Gastroesophageal sphincter (tissue), 4 donors: ENCODE measurements around the gene GRIK3. TPM values are rescaled to one million over a fixed set of nuclear protein-coding genes. Genes with fewer than 3 reads are reported as not detected.

Experiments used
- ATAC-seq: fragments of 150-250 bp; one replicate; pipeline ENCODE4 v1.9.1; 2016; ENCODE audit warnings: mild to moderate bottlenecking, moderate library complexity
- H3K27ac ChIP-seq, 4 donors: fragments of 200-600 bp; sonication (generic) in 3 of 4; 1 replicate in 3 of 4; 2 replicates in 1 of 4; pipeline ENCODE4 v1.5.1; 2016 to 2019
- H3K27me3 ChIP-seq: fragments of 200-600 bp; sonication (generic); one replicate; pipeline ENCODE4 v1.5.1; 2019
- H3K36me3 ChIP-seq, 2 donors: fragments of 200-600 bp; sonication (generic); one replicate each; pipeline ENCODE4 v1.5.1; 2019; ENCODE audit warnings: control low read depth in 1 of 2
- H3K4me1 ChIP-seq, 3 donors: fragments of 200-600 bp; sonication (generic); 1 replicate in 2 of 3; 2 replicates in 1 of 3; pipeline ENCODE4 v1.5.1; 2016 to 2019; ENCODE audit warnings: control low read depth in 2 of 3
- H3K4me3 ChIP-seq, 2 donors: fragments of 200-600 bp; sonication (generic); one replicate each; pipeline ENCODE4 v1.5.1; 2019; ENCODE audit warnings: mild to moderate bottlenecking in 1 of 2, moderate library complexity in 1 of 2
- H3K9me3 ChIP-seq, 3 donors: fragments of 200-600 bp; sonication (generic); one replicate each; pipeline ENCODE4 v1.5.1; 2017 to 2019; ENCODE audit warnings: control low read depth in 2 of 3
- EP300 ChIP-seq: sonication (generic); formaldehyde crosslinking; IDR thresholded peaks from one replicate; pipeline ENCODE4 v1.6.1; 2017; ENCODE audit warnings: antibody characterized with exemption, mild to moderate bottlenecking
- POLR2A ChIP-seq, 2 donors: fragments of 450-650 bp; IDR thresholded peaks; one replicate each; pipeline ENCODE4 v1.6.1; 2017; ENCODE audit warnings: antibody characterized with exemption in 2 of 2, mild to moderate bottlenecking in 2 of 2, moderate library complexity in 1 of 2
- POLR2AphosphoS5 ChIP-seq: sonication (generic); formaldehyde crosslinking; IDR thresholded peaks from one replicate; pipeline ENCODE4 v1.6.1; 2017; ENCODE audit warnings: antibody characterized with exemption
- WGBS, 2 donors: methylation state at CpG; one replicate each; pipeline ENCODE4 v1.1.5; 2018; ENCODE audit warnings: low coverage in 1 of 2; 5-methylcytosine and 5-hydroxymethylcytosine counted together
- total RNA-seq, 4 donors: library from RNA; depleted of rRNA; stranded (reverse); fragments of >200 nt; gene quantifications; one replicate each; pipeline ENCODE4 v1.1.0, GENCODE V29; 2016
- TF ChIP-seq, protein P1 (sequence below), 4 experiments: fragments of 200-600 bp in 2 of 4; fragments of 450-650 bp in 2 of 4; sonication (generic) in 1 of 4; IDR thresholded peaks; one replicate each; pipeline ENCODE4 v1.5.1; 2017 to 2019; ENCODE audit warnings: antibody characterized with exemption in 4 of 4, mild to moderate bottlenecking in 2 of 4, moderate library complexity in 2 of 4

The GRIK3 gene
- total RNA-seq, 4 donors from 2014 or later, result 3.1 to 7.8 (median 5.0) TPM

DNA sequence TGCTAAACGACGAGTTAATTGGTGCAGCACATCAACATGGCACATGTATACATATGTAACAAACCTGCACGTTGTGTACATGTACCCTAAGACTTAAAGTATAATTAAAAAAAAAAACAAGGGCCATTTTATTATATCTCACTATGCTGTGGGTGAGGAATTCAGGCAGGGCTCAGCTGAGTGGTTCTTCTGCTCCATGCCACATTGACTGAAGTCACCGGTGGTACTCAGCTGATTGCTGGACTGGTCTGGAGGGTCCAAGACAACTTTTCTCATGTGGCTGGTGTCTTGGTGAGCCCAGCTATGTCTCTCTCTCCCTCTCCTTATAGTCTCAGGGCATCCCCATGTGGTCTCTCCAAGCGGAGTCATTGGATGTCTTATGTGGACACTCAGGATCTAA lies 275.0 kb downstream of the GRIK3 start:
- TF ChIP-seq EP300, result no peak
- no peak for TF ChIP-seq POLR2A (IDR thresholded peaks at IDR 0.05)
- ATAC-seq, result no peak
- Histone ChIP-seq H3K36me3 (no peaks in the 10 kb centered on the region), H3K9me3 (peaks cover 0 to 20% (median 0%) of the 10 kb centered on the region in 3 donors), H3K4me1 (no peaks in the 10 kb centered on the region), H3K27me3 (peaks cover 40% of the 10 kb centered on the region), H3K4me3 (no peak overlapping the region), H3K27ac (no peak overlapping the region)
- WGBS, 2 donors, result 91 to 94% methylated on average over 2 to 4 of the region's 5 CpGs

DNA sequence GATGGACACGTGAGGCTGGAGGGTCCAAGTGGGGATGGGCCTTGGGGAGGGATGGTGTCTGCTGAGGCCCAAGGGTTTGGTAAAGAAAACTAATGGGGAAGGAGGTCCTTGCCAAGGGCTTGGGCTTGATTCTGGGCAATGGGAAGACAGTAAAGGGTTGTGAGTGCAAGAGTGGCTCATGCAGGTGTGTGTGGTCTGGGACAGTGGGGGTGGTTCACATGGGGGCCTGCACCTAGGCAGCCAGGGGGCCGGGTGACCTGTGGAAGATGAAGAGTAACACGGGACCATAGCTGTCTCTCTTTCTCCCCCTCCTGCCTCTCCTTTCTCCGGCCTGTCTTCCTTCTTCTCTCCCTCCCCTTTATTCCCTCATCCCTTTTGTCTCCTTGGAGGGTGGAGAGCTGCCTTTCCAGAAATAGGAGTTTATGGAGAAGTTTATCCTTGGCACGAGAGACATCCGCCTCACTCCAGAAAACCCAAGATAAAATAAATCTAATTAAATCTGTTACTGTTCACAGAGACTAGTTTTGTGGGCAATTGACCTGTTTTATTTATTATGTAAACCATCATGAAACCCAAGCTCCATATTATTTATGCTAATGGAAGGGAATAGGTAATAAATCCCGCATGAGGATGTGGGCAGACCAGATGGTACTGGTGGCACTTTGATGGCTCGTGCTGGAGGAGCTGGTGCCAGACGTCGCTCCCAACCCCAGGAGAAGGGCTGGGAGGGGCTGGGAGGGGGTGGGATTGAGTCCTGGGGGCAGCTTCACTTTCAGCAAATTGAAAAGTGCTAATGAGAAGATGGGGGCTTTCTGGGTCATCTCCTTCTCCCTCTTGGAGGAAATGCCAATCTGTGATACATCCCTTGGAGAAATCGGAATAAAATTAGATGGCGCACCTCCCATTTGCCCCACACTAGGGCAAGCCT lies 278.7 kb downstream of the GRIK3 start:
- Histone ChIP-seq H3K36me3 (no peaks in the 10 kb centered on the region), H3K27me3 (peaks cover 44% of the 10 kb centered on the region), H3K9me3 (peaks cover 0 to 14% (median 0%) of the 10 kb centered on the region in 3 donors), H3K4me1 (no peaks in the 10 kb centered on the region), H3K27ac (no peak overlapping the region), H3K4me3 (no peak overlapping the region)
- 57 to 68% methylated on average over 6 to 11 of the region's 12 CpGs for WGBS, 2 donors
- no peak for ATAC-seq
- TF ChIP-seq EP300, result no peak
- no peak for TF ChIP-seq POLR2A (IDR thresholded peaks at IDR 0.05)
- TF ChIP-seq, protein P1, sequence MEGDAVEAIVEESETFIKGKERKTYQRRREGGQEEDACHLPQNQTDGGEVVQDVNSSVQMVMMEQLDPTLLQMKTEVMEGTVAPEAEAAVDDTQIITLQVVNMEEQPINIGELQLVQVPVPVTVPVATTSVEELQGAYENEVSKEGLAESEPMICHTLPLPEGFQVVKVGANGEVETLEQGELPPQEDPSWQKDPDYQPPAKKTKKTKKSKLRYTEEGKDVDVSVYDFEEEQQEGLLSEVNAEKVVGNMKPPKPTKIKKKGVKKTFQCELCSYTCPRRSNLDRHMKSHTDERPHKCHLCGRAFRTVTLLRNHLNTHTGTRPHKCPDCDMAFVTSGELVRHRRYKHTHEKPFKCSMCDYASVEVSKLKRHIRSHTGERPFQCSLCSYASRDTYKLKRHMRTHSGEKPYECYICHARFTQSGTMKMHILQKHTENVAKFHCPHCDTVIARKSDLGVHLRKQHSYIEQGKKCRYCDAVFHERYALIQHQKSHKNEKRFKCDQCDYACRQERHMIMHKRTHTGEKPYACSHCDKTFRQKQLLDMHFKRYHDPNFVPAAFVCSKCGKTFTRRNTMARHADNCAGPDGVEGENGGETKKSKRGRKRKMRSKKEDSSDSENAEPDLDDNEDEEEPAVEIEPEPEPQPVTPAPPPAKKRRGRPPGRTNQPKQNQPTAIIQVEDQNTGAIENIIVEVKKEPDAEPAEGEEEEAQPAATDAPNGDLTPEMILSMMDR (IDR thresholded peaks at IDR 0.05), result no peak
- no peak for TF ChIP-seq POLR2AphosphoS5

DNA sequence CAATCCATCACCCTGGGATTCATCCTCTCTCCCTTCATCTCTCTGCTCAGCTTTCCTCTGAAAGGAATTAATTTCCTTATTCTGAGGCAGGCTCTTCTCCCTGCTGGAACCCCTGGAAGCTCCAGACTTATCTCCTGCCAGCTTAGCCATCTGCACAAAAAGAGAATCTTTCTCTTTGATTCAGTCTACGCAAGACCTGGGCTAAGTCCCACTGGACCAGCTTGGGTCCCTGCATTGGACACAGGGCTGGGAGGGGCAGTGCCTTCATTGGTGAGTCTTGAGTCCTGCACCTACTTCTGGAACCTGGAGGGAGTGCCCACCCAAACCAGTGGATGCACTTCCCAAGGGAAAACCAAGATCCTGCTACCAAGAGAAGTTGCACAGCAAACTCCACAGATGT lies 279.9 kb downstream of the GRIK3 start:
- TF ChIP-seq POLR2AphosphoS5 (no peak), EP300 (no peak)
- TF ChIP-seq, protein P1 (IDR thresholded peaks at IDR 0.05), result no peak

DNA sequence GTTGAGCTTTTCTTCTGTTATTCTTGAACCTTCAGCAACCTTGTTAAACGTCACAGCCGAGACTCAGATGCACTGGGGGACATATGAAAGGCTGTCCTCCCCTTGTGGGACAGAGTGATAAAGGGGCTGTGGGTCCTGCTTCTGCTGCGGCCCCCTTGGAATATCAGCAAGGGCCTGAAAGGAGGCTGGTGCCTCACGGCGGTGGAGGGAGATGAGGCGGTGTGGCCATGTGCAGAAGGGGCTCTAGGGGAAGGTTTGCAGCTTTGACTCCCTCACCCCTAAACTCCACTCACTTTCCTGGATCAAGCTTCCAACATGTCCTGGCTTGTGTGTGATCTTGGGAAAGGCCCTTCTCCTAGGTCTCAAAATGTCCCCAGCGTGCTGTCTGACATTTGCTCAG lies 280.9 kb downstream of the GRIK3 start:
- WGBS, 2 donors, result 63% methylated on average over 6 of the region's 7 CpGs; no CpG with 5 or more reads in 1 of the 2 donors
- no peak for TF ChIP-seq POLR2AphosphoS5
- TF ChIP-seq, protein P1 (IDR thresholded peaks at IDR 0.05), result no peak
- H3K36me3 ChIP-seq, result no peaks in the 10 kb centered on the region
- H3K4me3 ChIP-seq, result no peak overlapping the region
- H3K4me1 ChIP-seq, result no peaks in the 10 kb centered on the region
- H3K27me3 ChIP-seq, result peaks cover 35% of the 10 kb centered on the region
- H3K27ac ChIP-seq, result no peak overlapping the region
- no peak for ATAC-seq
- H3K9me3 ChIP-seq, result no peaks in the 10 kb centered on the region

More for the DNA sequence above, 279.9 kb downstream of the GRIK3 start:
- Histone ChIP-seq H3K27ac (no peak overlapping the region), H3K4me1 (no peaks in the 10 kb centered on the region), H3K36me3 (no peaks in the 10 kb centered on the region), H3K9me3 (peaks cover 0 to 3% (median 0%) of the 10 kb centered on the region in 3 donors), H3K27me3 (peaks cover 33% of the 10 kb centered on the region), H3K4me3 (no peak overlapping the region)
- no peak for ATAC-seq
- no CpG with 5 or more reads among the region's 1 CpG for WGBS, 2 donors

DNA sequence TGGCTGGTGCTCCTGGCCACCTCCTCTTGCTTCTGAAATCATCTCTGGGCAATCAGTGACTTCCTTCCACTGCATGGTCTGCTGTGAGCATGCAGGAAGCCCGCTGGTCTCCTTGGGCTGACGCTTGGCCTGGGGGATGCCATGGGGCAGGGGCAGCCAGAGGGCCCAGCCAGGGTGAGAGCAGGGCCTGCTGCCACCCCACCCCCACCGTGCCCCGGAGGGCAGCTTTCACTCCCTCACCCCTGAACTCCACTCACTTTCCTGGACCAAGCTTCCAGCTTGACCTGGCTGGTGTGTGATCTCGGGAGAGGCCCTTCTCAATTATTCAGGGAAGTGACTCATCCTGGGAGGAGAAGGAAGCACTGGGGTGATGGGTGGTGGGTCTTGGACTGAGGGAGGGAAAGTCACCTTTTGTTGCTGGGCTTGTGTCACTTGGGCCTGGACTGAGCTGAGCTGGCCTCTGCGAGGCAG lies 281.4 kb downstream of the GRIK3 start:
- no peaks in the 10 kb centered on the region for H3K36me3 ChIP-seq
- peaks cover 36% of the 10 kb centered on the region for H3K27me3 ChIP-seq
- H3K4me3 ChIP-seq, result no peak overlapping the region
- no peak overlapping the region for H3K27ac ChIP-seq
- no peaks in the 10 kb centered on the region for H3K9me3 ChIP-seq
- WGBS, 2 donors, result 40% methylated on average over 1 of the region's 6 CpGs; no CpG with 5 or more reads in 1 of the 2 donors
- TF ChIP-seq POLR2A (IDR thresholded peaks at IDR 0.05) (no peak), EP300 (no peak), POLR2AphosphoS5 (no peak)
- TF ChIP-seq, protein P1 (IDR thresholded peaks at IDR 0.05), result no peak
- ATAC-seq, result no peak
- H3K4me1 ChIP-seq, result no peaks in the 10 kb centered on the region
